WTC11 (cell line): ENCODE measurements around the gene RBM11. TPM values are rescaled to one million over a fixed set of nuclear protein-coding genes. Genes with fewer than 3 reads are reported as not detected.

Source experiments
- ATAC-seq: fragments of 200-7000 bp; cut with Tn5 transposase; 2 replicates; pipeline ENCODE4 v1.10.0; 2021; ENCODE audit warnings: mild to moderate bottlenecking, moderate library complexity
- CTCF ChIA-PET: fragments of 300-600 bp; sonication (Branson Sonifier 250); formaldehyde crosslinking; loops from one replicate; lab custom pipeline; 2021; ENCODE audit warnings: antibody characterized with exemption; lab: Charles Lee
- POLR2A ChIA-PET: fragments of 350-600 bp; sonication (Branson Sonifier 250); formaldehyde crosslinking; loops from one replicate; lab custom pipeline; 2021; ENCODE audit warnings: antibody characterized with exemption; lab: Charles Lee
- DNase-seq: peaks from one replicate; pipeline ENCODE4 v3.0.0; 2021; ENCODE audit warnings: low spot score
- H3K27ac Mint-ChIP-seq: 2 replicates; pipeline ENCODE4 v1.8.0; 2021; ENCODE audit warnings: mixed read lengths
- H3K27me3 Mint-ChIP-seq: 2 replicates; pipeline ENCODE4 v1.8.0; 2021; ENCODE audit warnings: low read depth, mild to moderate bottlenecking, moderate library complexity, mixed read lengths
- H3K36me3 Mint-ChIP-seq: 2 replicates; pipeline ENCODE4 v1.8.0; 2021; ENCODE audit warnings: mixed read lengths
- H3K4me1 Mint-ChIP-seq: 2 replicates; pipeline ENCODE4 v1.8.0; 2022; ENCODE audit warnings: mixed read lengths
- H3K4me3 Mint-ChIP-seq: 2 replicates; pipeline ENCODE4 v1.8.0; 2021; ENCODE audit warnings: mild to moderate bottlenecking, moderate library complexity, mixed read lengths
- H3K9me3 Mint-ChIP-seq: 2 replicates; pipeline ENCODE4 v1.8.0; 2021; ENCODE audit warnings: mixed read lengths
- ATF2 ChIP-seq: sonication (generic); formaldehyde crosslinking; IDR thresholded peaks from 2 replicates; pipeline ENCODE4 v1.8.1; 2022; ENCODE audit warnings: low read depth, missing genetic modification reagents, borderline replicate concordance
- CTCF ChIP-seq: fragments of 200-600 bp; IDR thresholded peaks from 2 replicates; pipeline ENCODE4 v1.8.0; 2022; ENCODE audit warnings: antibody characterized with exemption
- E2F4 ChIP-seq: sonication (generic); formaldehyde crosslinking; IDR thresholded peaks from 2 replicates; pipeline ENCODE4 v1.8.1; 2022; ENCODE audit warnings: low read depth, mild to moderate bottlenecking, moderate library complexity, missing genetic modification reagents, borderline replicate concordance
- E2F5 ChIP-seq: sonication (generic); formaldehyde crosslinking; IDR thresholded peaks from 2 replicates; pipeline ENCODE4 v1.8.1; 2022; ENCODE audit warnings: mild to moderate bottlenecking, moderate library complexity, missing genetic modification reagents
- GABPB1 ChIP-seq: sonication (generic); formaldehyde crosslinking; IDR thresholded peaks from 2 replicates; pipeline ENCODE4 v1.8.1; 2023; ENCODE audit warnings: mild to moderate bottlenecking, missing genetic modification reagents
- GRHL2 ChIP-seq: fragments of 250-450 bp; sonication (Bioruptor Pico); IDR thresholded peaks from 2 replicates; pipeline ENCODE4 v1.8.0; 2022; ENCODE audit warnings: mild to moderate bottlenecking, moderate library complexity; ENCODE audit not compliant: insufficient replicate concordance, severe bottlenecking
- NFATC4 ChIP-seq: fragments of 250-450 bp; sonication (Bioruptor Pico); IDR thresholded peaks from 2 replicates; pipeline ENCODE4 v1.9.0; 2021; ENCODE audit warnings: mild to moderate bottlenecking
- NFE2L1 ChIP-seq: sonication (generic); formaldehyde crosslinking; IDR thresholded peaks from 2 replicates; pipeline ENCODE4 v1.8.1; 2023; ENCODE audit warnings: missing genetic modification reagents
- PRDM15 ChIP-seq: sonication (generic); formaldehyde crosslinking; IDR thresholded peaks from 2 replicates; pipeline ENCODE4 v1.8.0; 2022; ENCODE audit warnings: missing genetic modification reagents
- PREB ChIP-seq: sonication (generic); formaldehyde crosslinking; IDR thresholded peaks from 2 replicates; pipeline ENCODE4 v1.8.1; 2022; ENCODE audit warnings: mild to moderate bottlenecking, missing genetic modification reagents, moderate library complexity, borderline replicate concordance
- PRRX2 ChIP-seq: fragments of 250-450 bp; sonication (Bioruptor Pico); IDR thresholded peaks from 2 replicates; pipeline ENCODE4 v1.8.0; 2021; ENCODE audit warnings: mild to moderate bottlenecking
- TEAD1 ChIP-seq: sonication (generic); formaldehyde crosslinking; IDR thresholded peaks from 2 replicates; pipeline ENCODE4 v1.8.0; 2022; ENCODE audit warnings: mild to moderate bottlenecking, missing genetic modification reagents
- ZBTB43 ChIP-seq: sonication (generic); formaldehyde crosslinking; IDR thresholded peaks from 2 replicates; pipeline ENCODE4 v1.8.1; 2023; ENCODE audit warnings: mild to moderate bottlenecking, missing genetic modification reagents
- ZNF121 ChIP-seq: sonication (generic); formaldehyde crosslinking; IDR thresholded peaks from 2 replicates; pipeline ENCODE4 v1.8.0; 2023; ENCODE audit warnings: missing genetic modification reagents
- ZNF263 ChIP-seq: sonication (generic); formaldehyde crosslinking; IDR thresholded peaks from 2 replicates; pipeline ENCODE4 v1.8.1; 2022; ENCODE audit warnings: low read depth, mild to moderate bottlenecking, moderate library complexity, missing genetic modification reagents
- ZNF671 ChIP-seq: fragments of 250-450 bp; sonication (Bioruptor Pico); IDR thresholded peaks from 2 replicates; pipeline ENCODE4 v1.8.0; 2021; ENCODE audit warnings: mild to moderate bottlenecking
- total RNA-seq: library from RNA; stranded (reverse); gene quantifications from 3 replicates; pipeline ENCODE4 v1.2.3, GENCODE V29; 2021

The RBM11 gene
- total RNA-seq, 1 experiment from 2014 or later, result 2.9 TPM

- ATAC-seq (no peak), DNase-seq (no peak)
- ChIA-PET CTCF (no interaction called here), POLR2A (no interaction called here)
- H3K36me3 Mint-ChIP-seq, result no peaks in the 10 kb centered on the region
- H3K27me3 Mint-ChIP-seq, result no peaks in the 10 kb centered on the region
- no peaks in the 10 kb centered on the region for H3K9me3 Mint-ChIP-seq
- no peak overlapping the region for H3K27ac Mint-ChIP-seq
- no peak overlapping the region for H3K4me3 Mint-ChIP-seq
- H3K4me1 Mint-ChIP-seq, result peaks cover 27% of the 10 kb centered on the region
- TF ChIP-seq ZNF263 (CRISPR knock-in tag), result no peak
- TF ChIP-seq ZNF121, result no peak
- no peak for TF ChIP-seq NFE2L1
- no peak for TF ChIP-seq CTCF
- no peak for TF ChIP-seq GRHL2 (CRISPR knock-in tag)
- no peak for TF ChIP-seq NFATC4 (CRISPR knock-in tag)
- no peak for TF ChIP-seq ZNF671
- TF ChIP-seq ATF2 (CRISPR knock-in tag), result no peak
- no peak for TF ChIP-seq PREB
- no peak for TF ChIP-seq E2F5 (CRISPR knock-in tag)
- no peak for TF ChIP-seq GABPB1
- no peak for TF ChIP-seq PRDM15 (CRISPR knock-in tag)
- no peak for TF ChIP-seq ZBTB43
- no peak for TF ChIP-seq TEAD1 (CRISPR knock-in tag)
- TF ChIP-seq E2F4 (CRISPR knock-in tag), result no peak
- no peak for TF ChIP-seq PRRX2 (CRISPR knock-in tag)
- TF ChIP-seq, all 79 proteins: peak for 0
Observed at GRCh38 chr21:14239281-14239680, 23.3 kb downstream of the RBM11 start.
